ENCODE results near the gene APCDD1L.
A peak's percentile ranks its signal among the peaks of the same experiment; 100 is the strongest.
"Not testable (repeated sequence)": the region's sequence is repeated elsewhere in the genome, so short reads cannot be mapped to it uniquely, and the experiment has no call there.

Gene APCDD1L

GRCh38 chr20:58513580-58514285, 1.5 kb downstream of the APCDD1L start:
- Histone ChIP-seq H3K9me3 (ENCODE audit: control insufficient read depth, insufficient read depth, low read length) (peaks cover 3% of the 10 kb centered on the region; the same call in 1 of the 2 replicates), H3K36me3 (ENCODE audit: insufficient read depth, low read length) (no peaks in the 10 kb centered on the region; the same call in 1 of the 2 replicates), H3K4me1 (ENCODE audit: insufficient read depth, low read length) (0 out of 2 replicates have a peak, but pooled peaks cover 4% of the 10 kb centered on the region), H3K9ac (ENCODE audit: low read depth, low read length) (peak overlapping the region; percentile 69; the same call in 1 of the 2 replicates)

- H3K4me1 ChIP-seq (ENCODE audit: insufficient read depth, low read length): 0 out of 2 replicates have a peak, but pooled peaks cover 4% of the 10 kb centered on the region
- H3K36me3 ChIP-seq (ENCODE audit: insufficient read depth, low read length): no peaks in the 10 kb centered on the region; the same call in 1 of the 2 replicates
- H3K9ac ChIP-seq (ENCODE audit: low read depth, low read length): no peak overlapping the region
- H3K9me3 ChIP-seq (ENCODE audit: control insufficient read depth, insufficient read depth, low read length): peaks cover 3% of the 10 kb centered on the region; the same call in 1 of the 2 replicates
Observed at GRCh38 chr20:58512808-58513552, 2.2 kb downstream of the APCDD1L start.

- H3K9ac ChIP-seq (ENCODE audit: low read depth, low read length): no peak overlapping the region
- no peaks in the 10 kb centered on the region; the same call in 1 of the 2 replicates for H3K36me3 ChIP-seq (ENCODE audit: insufficient read depth, low read length)
- 0 out of 2 replicates have a peak, but pooled peaks cover 4% of the 10 kb centered on the region for H3K4me1 ChIP-seq (ENCODE audit: insufficient read depth, low read length)
- peaks cover 3% of the 10 kb centered on the region; the same call in 1 of the 2 replicates for H3K9me3 ChIP-seq (ENCODE audit: control insufficient read depth, insufficient read depth, low read length)
Observed at GRCh38 chr20:58511861-58512260, 3.3 kb downstream of the APCDD1L start.

- Histone ChIP-seq H3K36me3 (ENCODE audit: insufficient read depth, low read length) (no peaks in the 10 kb centered on the region; the same call in 1 of the 2 replicates), H3K9me3 (ENCODE audit: control insufficient read depth, insufficient read depth, low read length) (peaks cover 5% of the 10 kb centered on the region), H3K4me1 (ENCODE audit: insufficient read depth, low read length) (0 out of 2 replicates have a peak, but pooled peaks cover 4% of the 10 kb centered on the region), H3K9ac (ENCODE audit: low read depth, low read length) (no peak overlapping the region)
Observed at GRCh38 chr20:58511364-58511763, 3.8 kb downstream of the APCDD1L start.

GRCh38 chr20:58510921-58511320, 4.3 kb downstream of the APCDD1L start:
- Histone ChIP-seq H3K4me1 (ENCODE audit: insufficient read depth, low read length) (0 out of 2 replicates have a peak, but pooled peaks cover 4% of the 10 kb centered on the region), H3K9me3 (ENCODE audit: control insufficient read depth, insufficient read depth, low read length) (peaks cover 7% of the 10 kb centered on the region), H3K36me3 (ENCODE audit: insufficient read depth, low read length) (no peaks in the 10 kb centered on the region; the same call in 1 of the 2 replicates), H3K9ac (ENCODE audit: low read depth, low read length) (no peak overlapping the region)

- peaks cover 17% of the 10 kb centered on the region for H3K9me3 ChIP-seq (ENCODE audit: control insufficient read depth, insufficient read depth, low read length)
- H3K4me1 ChIP-seq (ENCODE audit: insufficient read depth, low read length): 0 out of 2 replicates have a peak, but pooled peaks cover 4% of the 10 kb centered on the region
- no peaks in the 10 kb centered on the region; the same call in 1 of the 2 replicates for H3K36me3 ChIP-seq (ENCODE audit: insufficient read depth, low read length)
- H3K9ac ChIP-seq (ENCODE audit: low read depth, low read length): no peak overlapping the region
Observed at GRCh38 chr20:58508762-58509395, 6.3 kb downstream of the APCDD1L start.

GRCh38 chr20:58506999-58507398, 8.2 kb downstream of the APCDD1L start:
- not testable (repeated sequence) for H3K9ac ChIP-seq (ENCODE audit: low read depth, low read length); H3K36me3 ChIP-seq (ENCODE audit: insufficient read depth, low read length); H3K4me1 ChIP-seq (ENCODE audit: insufficient read depth, low read length)
- H3K9me3 ChIP-seq (ENCODE audit: control insufficient read depth, insufficient read depth, low read length): peaks cover 15% of the 10 kb centered on the region

GRCh38 chr20:58504566-58504965, 10.6 kb downstream of the APCDD1L start:
- no peaks in the 10 kb centered on the region for H3K36me3 ChIP-seq (ENCODE audit: insufficient read depth, low read length)
- H3K4me1 ChIP-seq (ENCODE audit: insufficient read depth, low read length): no peaks in the 10 kb centered on the region
- no peak overlapping the region for H3K9ac ChIP-seq (ENCODE audit: low read depth, low read length)
- H3K9me3 ChIP-seq (ENCODE audit: control insufficient read depth, insufficient read depth, low read length): peaks cover 24% of the 10 kb centered on the region

- Histone ChIP-seq H3K36me3 (ENCODE audit: insufficient read depth, low read length) (no peaks in the 10 kb centered on the region), H3K4me1 (ENCODE audit: insufficient read depth, low read length) (no peaks in the 10 kb centered on the region), H3K9me3 (ENCODE audit: control insufficient read depth, insufficient read depth, low read length) (peaks cover 24% of the 10 kb centered on the region)
Observed at GRCh38 chr20:58503668-58504067, 11.5 kb downstream of the APCDD1L start.

GRCh38 chr20:58500256-58500655, 14.9 kb downstream of the APCDD1L start:
- Histone ChIP-seq H3K4me1 (ENCODE audit: insufficient read depth, low read length) (no peaks in the 10 kb centered on the region), H3K36me3 (ENCODE audit: insufficient read depth, low read length) (no peaks in the 10 kb centered on the region), H3K9ac (ENCODE audit: low read depth, low read length) (no peak overlapping the region), H3K9me3 (ENCODE audit: control insufficient read depth, insufficient read depth, low read length) (peaks cover 20% of the 10 kb centered on the region)

More at GRCh38 chr20:58503668-58504067, 11.5 kb downstream of the APCDD1L start:
- H3K9ac ChIP-seq (ENCODE audit: low read depth, low read length): no peak overlapping the region

- Histone ChIP-seq H3K9me3 (ENCODE audit: control insufficient read depth, insufficient read depth, low read length) (peaks cover 9% of the 10 kb centered on the region; the same call in 1 of the 2 replicates), H3K4me1 (ENCODE audit: insufficient read depth, low read length) (no peaks in the 10 kb centered on the region), H3K9ac (ENCODE audit: low read depth, low read length) (no peak overlapping the region)
Observed at GRCh38 chr20:58498470-58499068, 16.6 kb downstream of the APCDD1L start.

GRCh38 chr20:58497724-58498469, 17.3 kb downstream of the APCDD1L start:
- H3K9me3 ChIP-seq (ENCODE audit: control insufficient read depth, insufficient read depth, low read length): peaks cover 9% of the 10 kb centered on the region; the same call in 1 of the 2 replicates
- H3K36me3 ChIP-seq (ENCODE audit: insufficient read depth, low read length): no peaks in the 10 kb centered on the region
- no peak overlapping the region for H3K9ac ChIP-seq (ENCODE audit: low read depth, low read length)

More at GRCh38 chr20:58498470-58499068, 16.6 kb downstream of the APCDD1L start:
- no peaks in the 10 kb centered on the region for H3K36me3 ChIP-seq (ENCODE audit: insufficient read depth, low read length)

GRCh38 chr20:58497076-58497641, 18.0 kb downstream of the APCDD1L start:
- Histone ChIP-seq H3K9me3 (ENCODE audit: control insufficient read depth, insufficient read depth, low read length) (peaks cover 9% of the 10 kb centered on the region; the same call in 1 of the 2 replicates), H3K36me3 (ENCODE audit: insufficient read depth, low read length) (no peaks in the 10 kb centered on the region), H3K4me1 (ENCODE audit: insufficient read depth, low read length) (no peaks in the 10 kb centered on the region), H3K9ac (ENCODE audit: low read depth, low read length) (no peak overlapping the region)

More at GRCh38 chr20:58497724-58498469, 17.3 kb downstream of the APCDD1L start:
- no peaks in the 10 kb centered on the region for H3K4me1 ChIP-seq (ENCODE audit: insufficient read depth, low read length)
